GM12892 (cell line): ENCODE data around the gene LASP1.

Source experiments
- POLR2A ChIP-seq: IDR thresholded peaks from 2 replicates; pipeline ENCODE4 v1.6.1; 2011; ENCODE audit warnings: low read depth, low read length, control low read depth
- POLR2AphosphoS5 ChIP-seq: IDR thresholded peaks from 2 replicates; pipeline ENCODE4 v1.6.1; 2011; ENCODE audit warnings: low read depth, low read length, control low read depth
- TAF1 ChIP-seq: IDR thresholded peaks from 2 replicates; pipeline ENCODE4 v1.6.1; 2011; ENCODE audit warnings: low read depth, mild to moderate bottlenecking, control low read depth, low read length, borderline replicate concordance

GRCh38 chr17:38850374-38850773 is 19.5 kb upstream of the LASP1 start:
- peak; percentile 30; the same call in 1 of the 2 replicates for TF ChIP-seq POLR2A
- TF ChIP-seq POLR2AphosphoS5: peak; percentile 51
- no peak for TF ChIP-seq TAF1
